Activated gamma-delta T cell treated with Interleukin-2 at 50 U/mL for 16 hours (primary cell): ENCODE measurements around the gene TUBGCP5.

Source experiments
- DNase-seq: peaks from one replicate; pipeline ENCODE4 v3.0.0-alpha.2; 2020

TUBGCP5 gene

GRCh38 chr15:22951381-22952280 is 87.7 kb downstream of the TUBGCP5 start:
- no peak for DNase-seq

GRCh38 chr15:22951031-22951380 is 88.4 kb downstream of the TUBGCP5 start:
- no peak for DNase-seq

GRCh38 chr15:22950256-22950990 is 88.9 kb downstream of the TUBGCP5 start:
- DNase-seq: no peak
